BLaER1 treated with 17β-estradiol and CSF1 and Interleukin-3, amounts not matched to agents 10 nM and 100 nM (cell line): Measurements from ENCODE around the gene ZER1.
A peak's percentile ranks its signal among the peaks of the same experiment; 100 is the strongest.
"Not testable (repeated sequence)": the region's sequence is repeated elsewhere in the genome, so short reads cannot be mapped to it uniquely, and the experiment has no call there.

Source experiments
- H3K27ac ChIP-seq, 11 experiments: shearing (Covaris generic); formaldehyde crosslinking; 2 replicates each; pipeline ENCODE4 v1.8.1; 2022
- H3K27me3 ChIP-seq, 11 experiments: shearing (Covaris generic); formaldehyde crosslinking; 2 replicates each; pipeline ENCODE4 v1.8.1; 2022
- H3K36me3 ChIP-seq, 11 experiments: shearing (Covaris generic); formaldehyde crosslinking; 2 replicates each; pipeline ENCODE4 v1.8.1; 2022
- H3K4me1 ChIP-seq, 10 experiments: shearing (Covaris generic); formaldehyde crosslinking; 2 replicates each; pipeline ENCODE4 v1.8.1; 2022
- H3K4me2 ChIP-seq, 11 experiments: shearing (Covaris generic); formaldehyde crosslinking; 2 replicates each; pipeline ENCODE4 v1.8.1; 2022
- H3K4me3 ChIP-seq, 10 experiments: shearing (Covaris generic); formaldehyde crosslinking; 2 replicates each; pipeline ENCODE4 v1.8.1; 2022
- H3K9ac ChIP-seq, 11 experiments: shearing (Covaris generic); formaldehyde crosslinking; 2 replicates each; pipeline ENCODE4 v1.8.1; 2022
- H3K9me3 ChIP-seq, 11 experiments: shearing (Covaris generic); formaldehyde crosslinking; replicated peaks in 1 of 11; 2 replicates each; pipeline ENCODE4 v1.8.1; 2022
- H4K20me1 ChIP-seq, 11 experiments: shearing (Covaris generic); formaldehyde crosslinking; 2 replicates each; pipeline ENCODE4 v1.8.1; 2022
- Cebpa-rat ChIP-seq, 11 experiments: shearing (Covaris generic); IDR thresholded peaks; 2 replicates each; pipeline ENCODE4 v1.8.1; 2022

The ZER1 gene

DNA sequence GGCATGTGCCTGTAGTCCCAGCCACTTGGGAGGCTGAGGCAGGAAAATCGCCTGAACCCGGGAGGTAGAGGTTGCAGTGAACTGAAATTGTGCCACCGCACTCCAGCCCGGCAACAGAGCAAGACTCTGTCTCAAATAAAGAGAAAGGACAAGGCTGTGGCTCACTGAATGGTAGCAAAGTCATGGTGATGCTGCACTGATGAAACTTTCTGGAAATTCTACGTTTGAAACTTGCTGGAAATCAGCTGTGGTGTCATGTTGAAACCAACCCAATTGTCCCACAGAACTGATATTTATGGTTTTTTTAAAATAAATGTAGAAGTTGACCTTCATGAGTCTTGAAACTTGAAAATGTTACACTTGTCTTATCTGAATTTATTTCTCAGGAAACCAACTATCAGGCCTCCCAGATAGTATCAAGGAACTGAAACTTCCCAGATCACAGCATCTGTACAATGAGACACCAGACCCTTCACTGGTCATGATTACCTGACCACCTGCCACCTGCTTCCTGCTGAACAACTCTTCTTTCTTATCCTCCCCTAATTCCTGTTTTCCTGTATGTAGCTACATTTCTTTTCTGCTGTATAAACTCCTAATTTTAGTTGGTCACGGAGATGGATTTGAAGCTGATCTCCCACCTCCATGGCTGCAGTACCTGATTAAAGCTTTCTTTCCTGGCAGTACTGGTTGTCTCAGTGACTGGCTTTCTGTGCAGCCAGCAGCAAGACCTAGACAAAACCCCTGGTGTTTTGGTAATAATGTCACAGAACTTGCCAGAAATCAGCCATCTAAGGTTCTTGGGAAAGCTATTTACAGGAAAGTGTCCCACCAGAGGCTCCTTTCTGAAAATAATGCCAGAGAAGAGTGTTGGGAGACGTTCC is 9.7 kb upstream of the ZER1 start:
- H3K4me2 ChIP-seq = peak overlapping the region; percentile 21 to 83 (median 57)
- H3K27me3 ChIP-seq = no peaks in the 10 kb centered on the region
- peak overlapping the region in 8 of 11 experiments; percentile 1 to 59 (median 48); a peak in 10 of 22 replicates for H3K9ac ChIP-seq
- no peak for TF ChIP-seq Cebpa-rat (IDR thresholded peaks at IDR 0.05)
- no peaks in the 10 kb centered on the region for H4K20me1 ChIP-seq
- peak overlapping the region in 10 of 11 experiments; percentile 22 to 84 (median 79); a peak in 19 of 22 replicates for H3K27ac ChIP-seq
- peaks cover 36 to 46% (median 41%) of the 10 kb centered on the region in 10 experiments for H3K4me1 ChIP-seq
- peaks cover 12 to 51% (median 23%) of the 10 kb centered on the region in 11 experiments; a peak in 21 of 22 replicates for H3K9me3 ChIP-seq
- no peak overlapping the region for H3K4me3 ChIP-seq
- H3K36me3 ChIP-seq = no peaks in the 10 kb centered on the region

DNA sequence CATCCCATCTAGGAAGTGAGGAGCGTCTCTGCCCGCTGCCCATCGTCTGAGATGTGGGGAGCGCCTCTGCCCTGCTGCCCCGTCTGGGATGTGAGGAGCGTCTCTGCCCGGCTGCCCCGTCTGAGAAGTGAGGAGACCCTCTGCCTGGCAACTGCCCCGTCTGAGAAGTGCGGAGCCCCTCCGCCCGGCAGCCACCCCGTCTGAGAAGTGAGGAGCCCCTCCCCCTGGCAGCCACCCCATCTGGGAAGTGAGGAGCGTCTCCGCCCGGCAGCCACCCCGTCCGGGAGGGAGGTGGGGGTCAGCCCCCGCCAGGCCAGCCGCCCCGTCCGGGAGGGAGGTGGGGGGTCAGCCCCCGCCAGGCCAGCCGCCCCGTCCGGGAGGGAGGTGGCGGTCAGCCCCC is 8.4 kb upstream of the ZER1 start:
- not testable (repeated sequence) for H3K36me3 ChIP-seq, H3K4me3 ChIP-seq, H3K27me3 ChIP-seq, H3K9ac ChIP-seq, H3K4me2 ChIP-seq, H4K20me1 ChIP-seq
- H3K27ac ChIP-seq = peak overlapping the region in 3 of 11 experiments; percentile 13 to 32 (median 18); a peak in 4 of 22 replicates
- peaks cover 23 to 57% (median 30%) of the 10 kb centered on the region in 11 experiments for H3K9me3 ChIP-seq
- H3K4me1 ChIP-seq = peaks cover 34 to 42% (median 39%) of the 10 kb centered on the region in 10 experiments

DNA sequence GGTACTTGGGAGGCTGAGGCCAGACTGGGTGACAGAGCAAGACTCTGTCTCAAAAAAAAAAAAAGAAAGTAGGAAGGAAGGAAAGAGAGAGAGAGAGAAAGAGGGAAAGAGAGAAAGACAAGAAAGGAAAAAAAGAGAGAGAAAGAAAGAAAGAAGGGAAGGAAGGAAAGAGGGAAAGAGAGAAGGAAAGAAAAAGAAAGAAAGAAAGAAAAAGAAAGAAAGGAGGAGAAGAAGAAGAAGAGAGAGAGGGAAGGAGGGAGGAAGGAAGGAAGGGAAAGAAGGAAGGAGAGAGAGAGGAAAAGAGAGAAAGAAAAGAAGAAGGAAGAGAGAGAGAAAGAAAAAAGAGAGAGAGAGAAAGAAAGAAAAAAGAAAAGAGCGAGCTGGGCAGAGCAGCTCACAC is 3.1 kb upstream of the ZER1 start:
- no peaks in the 10 kb centered on the region for H4K20me1 ChIP-seq
- H3K4me3 ChIP-seq = no peak overlapping the region
- H3K4me1 ChIP-seq = peaks cover 14 to 28% (median 22%) of the 10 kb centered on the region in 10 experiments
- H3K9me3 ChIP-seq = peaks cover 16 to 42% (median 29%) of the 10 kb centered on the region in 11 experiments
- TF ChIP-seq Cebpa-rat (IDR thresholded peaks at IDR 0.05) = no peak
- H3K36me3 ChIP-seq = no peaks in the 10 kb centered on the region
- H3K27ac ChIP-seq = no peak overlapping the region
- no peaks in the 10 kb centered on the region for H3K27me3 ChIP-seq
- H3K9ac ChIP-seq = no peak overlapping the region
- H3K4me2 ChIP-seq = no peak overlapping the region

DNA sequence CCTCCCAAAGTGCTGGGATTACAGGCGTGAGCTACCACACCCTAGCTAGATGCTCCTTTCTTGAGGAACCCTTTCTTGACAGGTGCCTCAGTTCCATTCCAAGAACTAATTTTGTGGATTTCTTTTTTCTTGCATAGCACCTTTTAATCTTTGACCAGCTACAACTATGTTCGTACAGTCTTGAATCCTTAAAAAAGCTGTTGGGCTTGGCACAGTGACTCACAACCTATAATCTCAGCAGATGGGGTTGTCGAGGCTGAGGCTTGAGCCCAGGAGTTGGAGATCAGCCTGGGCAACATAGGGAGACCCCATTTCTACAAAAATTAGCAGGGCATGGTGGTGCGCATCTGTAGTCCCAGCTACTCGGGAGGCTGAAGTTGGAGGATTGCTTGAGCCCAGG is 1.3 kb upstream of the ZER1 start:
- peaks cover 13 to 30% (median 22%) of the 10 kb centered on the region in 11 experiments for H3K9me3 ChIP-seq
- no peak overlapping the region for H3K4me3 ChIP-seq
- H3K4me1 ChIP-seq = peaks cover 15 to 31% (median 23%) of the 10 kb centered on the region in 10 experiments
- TF ChIP-seq Cebpa-rat (IDR thresholded peaks at IDR 0.05) = no peak
- no peaks in the 10 kb centered on the region for H4K20me1 ChIP-seq
- peak overlapping the region in 1 of 11 experiments; percentile 84; a peak in 2 of 22 replicates for H3K27ac ChIP-seq
- H3K9ac ChIP-seq = 0 out of 22 replicates have a peak overlapping the region, but pooled peaks of 1 of the 11 experiments have one; percentile 87
- peaks cover 0 to 4% (median 0%) of the 10 kb centered on the region in 11 experiments; a peak in 3 of 22 replicates for H3K36me3 ChIP-seq
- H3K27me3 ChIP-seq = no peaks in the 10 kb centered on the region
- peak overlapping the region in 10 of 11 experiments; percentile 71 to 98 (median 95); a peak in 12 of 22 replicates for H3K4me2 ChIP-seq

DNA sequence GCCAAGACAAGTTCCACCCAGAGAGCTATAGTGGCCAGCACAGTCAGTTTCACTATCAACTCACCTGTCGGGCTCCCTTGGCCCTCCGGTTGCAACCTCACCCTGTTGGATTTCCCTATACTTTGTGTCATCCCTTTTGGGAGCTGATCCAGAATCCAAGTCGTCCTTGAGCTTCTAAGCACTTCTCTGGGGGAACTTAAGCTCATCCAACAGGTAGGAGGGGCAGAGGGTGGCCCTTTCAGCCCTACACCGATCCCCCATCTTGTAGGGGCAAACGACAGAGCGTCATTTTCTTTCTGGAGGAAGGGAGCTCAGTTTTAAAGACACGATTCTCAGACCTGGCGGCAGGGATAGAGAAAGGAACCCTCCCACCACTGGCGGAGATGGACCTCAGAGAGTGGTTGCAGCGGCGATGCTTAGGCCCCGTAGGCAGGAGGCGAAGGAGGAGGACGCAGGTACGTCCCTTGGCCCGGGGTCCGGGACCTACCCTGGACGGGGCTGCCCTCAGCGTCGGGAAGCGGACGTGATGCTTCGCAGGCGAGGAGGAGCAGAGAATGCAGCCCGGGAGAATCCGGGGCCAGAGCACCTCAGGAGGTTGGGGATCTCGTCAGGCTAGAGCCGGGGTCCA is 519 bp downstream of the ZER1 start:
- Histone ChIP-seq H3K9ac (peak overlapping the region; percentile 77 to 89 (median 86)), H4K20me1 (no peaks in the 10 kb centered on the region), H3K36me3 (peaks cover 0 to 11% (median 4%) of the 10 kb centered on the region in 11 experiments; a peak in 6 of 22 replicates), H3K4me2 (peak overlapping the region; percentile 90 to 99 (median 95)), H3K9me3 (peaks cover 9 to 13% (median 13%) of the 10 kb centered on the region in 11 experiments), H3K4me1 (peaks cover 15 to 31% (median 23%) of the 10 kb centered on the region in 10 experiments), H3K27me3 (no peaks in the 10 kb centered on the region), H3K27ac (peak overlapping the region; percentile 65 to 90 (median 84)), H3K4me3 (peak overlapping the region; percentile 75 to 92 (median 84))
- no peak for TF ChIP-seq Cebpa-rat (IDR thresholded peaks at IDR 0.05)

DNA sequence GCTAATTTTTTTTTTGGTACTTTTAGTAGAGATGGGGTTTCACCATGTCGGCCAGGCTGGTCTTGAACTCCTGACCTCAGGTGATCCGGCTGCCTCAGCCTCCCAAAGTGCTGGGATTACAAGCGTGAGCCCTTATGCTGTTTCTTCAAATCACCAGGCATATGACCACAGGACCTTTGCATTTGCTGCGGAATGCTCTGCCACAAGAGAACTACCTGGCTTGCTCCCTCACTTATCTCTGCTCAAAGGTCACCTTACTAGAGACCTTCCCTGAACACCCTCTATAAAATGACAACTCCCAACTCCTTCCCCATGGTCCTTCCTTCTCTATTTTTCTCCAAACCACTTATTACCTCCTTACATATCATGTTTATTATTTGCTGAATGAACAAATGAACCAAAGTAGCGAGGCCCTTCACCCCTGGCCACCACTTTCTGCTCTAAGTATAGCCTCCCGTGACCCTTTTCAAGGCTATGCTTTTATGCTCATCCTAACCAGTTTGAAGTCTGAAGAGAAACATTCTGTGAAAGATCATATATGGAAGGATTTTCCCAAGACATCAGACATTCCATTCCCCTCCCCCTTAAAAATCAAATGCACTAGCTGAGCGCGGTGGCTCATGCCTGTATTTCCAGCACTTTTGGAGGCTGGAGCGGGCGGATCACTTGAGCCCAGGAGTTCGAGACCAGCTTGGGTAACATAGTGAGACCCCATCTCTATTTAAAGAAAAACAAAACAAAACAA is 1.3 kb downstream of the ZER1 start:
- H3K4me3 ChIP-seq = peak overlapping the region; percentile 75 to 92 (median 84)
- H3K9ac ChIP-seq = peak overlapping the region; percentile 77 to 89 (median 86); a peak in 21 of 22 replicates
- H3K27ac ChIP-seq = peak overlapping the region in 8 of 11 experiments; percentile 65 to 90 (median 84); a peak in 9 of 22 replicates
- TF ChIP-seq Cebpa-rat (IDR thresholded peaks at IDR 0.05) = no peak
- peaks cover 2 to 6% (median 5%) of the 10 kb centered on the region in 11 experiments; a peak in 19 of 22 replicates for H3K9me3 ChIP-seq
- peaks cover 15 to 31% (median 23%) of the 10 kb centered on the region in 10 experiments for H3K4me1 ChIP-seq
- peaks cover 0 to 12% (median 4%) of the 10 kb centered on the region in 11 experiments; a peak in 6 of 22 replicates for H3K36me3 ChIP-seq
- no peaks in the 10 kb centered on the region for H4K20me1 ChIP-seq
- H3K4me2 ChIP-seq = peak overlapping the region; percentile 90 to 99 (median 95)
- no peaks in the 10 kb centered on the region for H3K27me3 ChIP-seq

DNA sequence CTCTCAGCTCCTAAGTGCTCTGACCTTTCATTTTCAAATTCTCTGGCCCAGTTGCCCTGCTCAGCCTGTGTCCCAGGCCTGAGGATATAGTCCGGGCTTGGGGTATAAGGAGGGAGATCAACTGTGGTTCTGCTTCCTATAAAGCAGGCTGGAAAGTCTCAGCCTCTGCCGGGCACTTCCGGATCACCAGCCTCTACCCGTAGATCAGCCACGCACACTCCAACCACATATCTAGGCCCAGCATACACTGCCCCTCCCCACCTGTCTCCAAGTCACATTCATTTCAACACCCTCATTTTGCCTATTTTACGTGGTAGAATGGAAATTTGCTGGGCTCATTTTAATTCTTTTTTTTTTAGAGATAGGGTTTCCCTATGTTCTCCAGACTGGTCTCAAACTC is 3.1 kb downstream of the ZER1 start:
- H3K27me3 ChIP-seq = no peaks in the 10 kb centered on the region
- no peak overlapping the region for H3K4me3 ChIP-seq
- H4K20me1 ChIP-seq = peaks cover 0 to 6% (median 0%) of the 10 kb centered on the region in 11 experiments; a peak in 2 of 22 replicates
- TF ChIP-seq Cebpa-rat (IDR thresholded peaks at IDR 0.05) = no peak
- H3K9ac ChIP-seq = no peak overlapping the region; a peak in 2 of 22 replicates
- H3K4me2 ChIP-seq = no peak overlapping the region
- H3K9me3 ChIP-seq = no peaks in the 10 kb centered on the region
- peaks cover 0 to 17% (median 4%) of the 10 kb centered on the region in 11 experiments; a peak in 6 of 22 replicates for H3K36me3 ChIP-seq
- peaks cover 15 to 31% (median 23%) of the 10 kb centered on the region in 10 experiments for H3K4me1 ChIP-seq
- no peak overlapping the region for H3K27ac ChIP-seq

DNA sequence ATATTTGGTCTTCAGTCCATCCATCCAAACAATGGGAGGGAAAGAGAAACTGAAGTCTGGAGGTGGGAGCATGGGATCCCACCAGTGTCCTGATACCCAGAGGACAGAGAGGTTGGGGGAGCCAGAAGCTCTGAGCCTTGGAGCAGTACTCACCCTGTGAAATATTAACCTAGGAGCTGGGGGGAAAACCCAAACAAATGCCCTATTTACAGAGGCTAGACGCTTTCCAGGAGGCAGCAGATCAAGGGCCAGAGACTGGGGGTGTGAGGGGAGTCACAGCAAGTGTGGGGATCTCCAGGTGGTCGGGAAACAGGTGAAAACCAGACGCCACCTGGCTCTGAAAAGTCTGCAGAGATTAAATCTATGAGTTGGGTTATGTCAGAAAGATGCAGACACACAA is 6.2 kb downstream of the ZER1 start:
- Histone ChIP-seq H3K9ac (no peak overlapping the region), H3K4me3 (no peak overlapping the region), H3K36me3 (peaks cover 0 to 17% (median 4%) of the 10 kb centered on the region in 11 experiments; a peak in 6 of 22 replicates), H3K4me2 (no peak overlapping the region), H3K27ac (no peak overlapping the region), H3K4me1 (peaks cover 1 to 14% (median 7%) of the 10 kb centered on the region in 10 experiments; a peak in 18 of 20 replicates), H3K27me3 (no peaks in the 10 kb centered on the region), H4K20me1 (peaks cover 0 to 6% (median 0%) of the 10 kb centered on the region in 11 experiments; a peak in 2 of 22 replicates), H3K9me3 (no peaks in the 10 kb centered on the region)
- TF ChIP-seq Cebpa-rat (IDR thresholded peaks at IDR 0.05) = no peak
